GM21737 (cell line): Measurements from ENCODE around the gene KDM5C.
"Not testable (repeated sequence)": the region's sequence is repeated elsewhere in the genome, so short reads cannot be mapped to it uniquely, and the experiment has no call there.

ENCODE experiments used
- ATAC-seq: cut with Tn5 transposase; IDR thresholded peaks from one replicate; pipeline ENCODE4 v1.9.1; 2021; ENCODE audit warnings: mild to moderate bottlenecking, moderate library complexity; ENCODE audit not compliant: unreplicated experiment

Gene KDM5C

DNA sequence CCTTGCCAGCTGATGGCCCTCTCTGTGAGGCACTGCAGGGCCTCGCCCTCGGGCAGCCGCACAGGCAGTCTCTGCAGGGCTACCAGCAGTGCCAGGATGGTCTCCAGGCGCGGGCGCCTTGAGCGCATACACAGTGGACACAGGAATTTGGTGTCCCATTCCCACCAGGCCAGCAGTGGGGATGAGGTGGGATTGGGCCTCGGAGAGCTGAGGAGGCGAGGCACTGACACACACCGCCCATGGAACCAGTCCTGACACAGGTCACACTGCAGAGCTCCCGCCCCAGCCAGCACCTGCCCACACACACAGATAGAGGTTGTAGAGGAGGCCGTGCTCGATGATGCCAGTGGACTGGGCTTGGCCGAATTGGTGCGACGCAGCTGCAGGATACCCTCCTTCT, 30.7 kb downstream of the KDM5C start:
- ATAC-seq: no peak

DNA sequence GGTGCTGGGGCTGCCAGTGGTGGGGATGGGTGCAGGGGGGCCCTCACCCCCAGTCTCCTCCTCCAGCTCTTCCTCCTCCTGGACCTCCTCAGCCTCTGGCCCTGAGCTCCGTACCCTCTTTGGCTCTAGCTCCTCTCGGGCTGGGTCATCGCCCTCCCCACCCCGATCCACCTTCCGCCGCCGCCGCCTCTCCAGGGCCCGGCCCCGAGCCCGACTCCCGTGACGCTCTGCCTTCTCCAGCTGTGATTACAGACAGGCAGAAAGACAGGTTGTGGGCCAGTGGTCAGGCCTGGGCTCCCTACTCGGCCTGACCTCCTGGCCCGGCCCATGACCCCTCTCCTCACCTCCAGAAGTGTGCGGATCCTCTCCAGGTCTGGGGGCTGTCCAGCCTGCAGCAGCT, 31.9 kb downstream of the KDM5C start:
- ATAC-seq: no peak

DNA sequence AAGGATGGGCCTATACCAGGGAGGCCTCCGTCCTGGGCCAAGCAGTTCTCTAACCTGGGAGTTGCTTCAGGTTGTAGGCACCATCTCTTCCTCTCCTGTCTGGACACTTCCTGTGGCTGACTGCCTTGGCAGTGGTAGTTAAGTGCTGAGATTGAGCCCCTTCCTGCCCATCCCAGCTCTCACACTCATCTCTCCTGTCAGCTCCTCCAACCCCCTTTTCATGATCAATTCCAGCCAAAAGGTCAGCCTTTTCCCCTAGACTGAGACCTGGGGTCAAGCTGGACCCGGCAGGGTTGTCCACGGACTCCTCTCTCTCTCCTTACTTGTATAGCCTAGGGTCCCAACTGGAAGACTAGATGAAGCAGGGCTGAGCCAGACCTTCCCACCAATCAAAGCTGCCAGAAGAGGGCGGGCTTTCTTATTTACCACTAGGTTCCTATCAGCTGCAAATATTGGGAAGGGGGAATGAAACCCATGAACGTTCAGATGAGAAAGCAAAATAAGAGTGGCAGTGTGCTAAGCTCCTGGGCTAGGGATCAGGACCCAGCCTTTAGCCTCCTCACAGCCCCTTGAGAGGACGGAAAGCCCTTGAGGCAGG, 34.5 kb downstream of the KDM5C start:
- no peak for ATAC-seq

DNA sequence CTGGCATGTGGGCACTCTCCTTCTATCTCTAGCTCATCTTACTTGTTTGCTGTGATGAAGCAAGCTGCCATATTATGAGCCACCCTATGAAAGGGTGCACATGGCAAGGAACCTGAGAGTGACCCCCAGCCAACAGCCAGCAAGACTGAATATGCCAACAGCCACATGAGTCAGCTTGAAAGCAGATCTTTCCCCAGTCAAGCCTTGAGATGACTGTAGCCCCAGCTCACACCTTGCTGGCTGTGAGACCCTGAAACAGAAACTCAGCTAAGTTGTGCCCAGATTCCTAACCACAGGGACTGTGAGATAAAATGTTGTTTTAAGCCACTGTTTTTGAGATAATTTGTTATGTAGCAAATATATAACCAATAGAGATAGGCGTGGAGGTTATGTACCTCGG, 36.2 kb downstream of the KDM5C start:
- ATAC-seq: peak; percentile 74

DNA sequence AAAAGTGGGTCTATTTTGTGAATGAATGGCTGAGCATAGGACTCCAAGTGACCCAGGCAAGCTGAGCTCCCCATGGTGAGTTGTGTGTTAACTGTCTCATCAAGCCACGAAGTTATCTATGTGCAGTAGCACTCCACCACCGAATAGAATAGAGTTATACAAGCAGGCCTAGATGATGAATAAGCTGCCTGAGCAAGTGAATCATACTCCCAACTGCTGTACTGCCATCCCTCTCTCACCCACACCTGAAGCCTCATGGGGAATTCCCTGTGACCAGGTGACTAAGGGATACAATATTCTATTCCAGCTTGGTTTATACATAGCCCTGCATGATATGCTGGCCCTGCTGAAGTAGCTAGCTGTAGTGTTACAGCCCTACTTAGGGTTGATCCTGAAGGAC, 38.7 kb downstream of the KDM5C start:
- ATAC-seq: no peak

DNA sequence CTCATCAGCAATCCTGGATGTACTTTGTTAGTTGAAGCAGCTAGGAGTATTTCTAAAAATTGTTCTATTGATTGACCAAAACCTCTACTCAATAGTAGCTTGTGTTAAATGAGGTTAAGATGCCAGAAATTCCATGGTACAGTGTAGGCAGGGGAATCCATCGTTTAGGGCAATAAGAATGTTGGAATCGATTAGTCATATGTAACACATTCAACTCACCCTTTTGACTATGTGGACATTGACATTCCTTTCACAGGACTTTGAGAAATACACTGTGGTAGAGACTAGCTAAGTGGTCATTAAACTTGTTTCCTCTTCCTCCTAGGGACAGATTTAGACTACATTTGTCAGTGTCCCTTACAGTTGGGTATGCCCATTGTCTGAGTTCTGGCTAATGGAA, 40.2 kb downstream of the KDM5C start:
- no peak for ATAC-seq

DNA sequence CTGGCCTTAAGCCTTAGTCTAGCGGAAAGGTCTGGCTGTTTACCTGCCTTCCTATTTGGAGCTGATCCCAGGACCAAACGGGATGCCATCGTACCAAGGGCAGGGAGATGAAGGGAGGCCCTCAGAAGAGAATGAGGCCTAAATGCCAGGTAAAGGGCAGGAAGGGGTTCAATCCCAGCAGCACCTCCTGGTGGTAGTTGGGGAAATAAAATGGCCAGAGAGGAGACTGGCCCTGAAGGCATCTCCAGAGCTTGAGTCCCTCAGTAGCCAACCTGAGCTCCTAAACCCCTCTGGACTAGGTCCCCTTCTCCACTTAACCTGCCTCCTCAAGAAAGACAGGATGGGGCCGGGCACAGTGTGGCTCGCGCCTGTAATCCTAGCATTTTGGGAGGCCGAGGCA, 53.7 kb downstream of the KDM5C start:
- no peak for ATAC-seq

DNA sequence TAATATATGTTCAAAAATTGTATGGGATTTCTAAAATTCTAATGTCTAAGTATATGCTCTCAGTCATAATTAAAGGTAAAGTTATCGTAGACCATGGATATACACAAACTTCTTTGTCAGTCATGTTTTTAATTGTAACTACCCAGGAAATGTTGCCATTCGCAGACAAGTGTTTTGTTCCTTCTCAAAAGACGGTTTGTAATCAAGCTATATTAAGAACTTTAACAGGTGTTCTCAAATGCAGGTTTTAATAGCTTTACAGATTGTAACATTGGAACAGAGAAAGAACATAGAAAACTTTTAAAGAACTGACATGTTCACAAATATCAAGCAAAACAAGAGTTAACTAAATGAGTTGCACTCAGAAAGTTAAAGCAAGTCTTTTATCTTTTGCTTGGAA, 58.9 kb downstream of the KDM5C start:
- no peak for ATAC-seq

DNA sequence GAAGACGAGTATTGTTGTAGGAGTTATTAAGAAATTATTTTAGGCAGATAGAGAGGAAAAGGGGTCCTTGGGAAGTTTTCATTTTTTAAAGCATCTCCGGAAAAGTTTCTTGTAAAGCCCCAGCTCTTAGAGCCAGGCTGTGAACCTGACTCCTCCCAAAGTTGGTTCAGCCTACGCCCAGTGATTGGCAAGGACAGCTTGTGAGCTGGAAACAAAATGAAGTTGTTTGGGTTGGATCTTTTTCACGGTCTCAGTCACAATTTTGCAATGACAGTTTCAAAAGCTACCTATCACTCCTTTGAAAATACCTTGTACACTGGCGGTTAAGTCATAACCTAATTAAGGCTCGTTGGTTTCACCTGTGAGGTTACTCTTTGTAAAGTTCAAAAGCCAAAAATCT, 60.4 kb downstream of the KDM5C start:
- not testable (repeated sequence) for ATAC-seq

DNA sequence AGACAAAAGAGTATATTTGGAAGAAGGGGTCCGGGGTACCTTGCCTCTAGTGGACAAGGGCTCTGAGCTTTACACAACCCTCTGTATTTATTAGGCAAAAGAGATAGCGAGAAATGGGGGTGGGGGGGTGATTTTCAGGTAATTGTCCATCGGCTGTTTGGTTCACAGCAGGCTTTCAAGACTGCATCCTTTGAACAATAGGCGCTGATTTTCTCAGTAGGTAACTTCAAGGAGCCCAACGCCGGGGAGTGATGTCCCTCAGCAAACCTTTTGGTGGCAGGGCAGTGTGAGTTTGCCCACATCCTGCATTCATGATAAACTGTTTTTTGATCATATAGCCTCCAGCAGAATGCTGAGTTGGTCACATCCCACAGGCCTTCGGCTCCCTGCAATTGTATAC, 61.6 kb downstream of the KDM5C start:
- ATAC-seq: no peak

DNA sequence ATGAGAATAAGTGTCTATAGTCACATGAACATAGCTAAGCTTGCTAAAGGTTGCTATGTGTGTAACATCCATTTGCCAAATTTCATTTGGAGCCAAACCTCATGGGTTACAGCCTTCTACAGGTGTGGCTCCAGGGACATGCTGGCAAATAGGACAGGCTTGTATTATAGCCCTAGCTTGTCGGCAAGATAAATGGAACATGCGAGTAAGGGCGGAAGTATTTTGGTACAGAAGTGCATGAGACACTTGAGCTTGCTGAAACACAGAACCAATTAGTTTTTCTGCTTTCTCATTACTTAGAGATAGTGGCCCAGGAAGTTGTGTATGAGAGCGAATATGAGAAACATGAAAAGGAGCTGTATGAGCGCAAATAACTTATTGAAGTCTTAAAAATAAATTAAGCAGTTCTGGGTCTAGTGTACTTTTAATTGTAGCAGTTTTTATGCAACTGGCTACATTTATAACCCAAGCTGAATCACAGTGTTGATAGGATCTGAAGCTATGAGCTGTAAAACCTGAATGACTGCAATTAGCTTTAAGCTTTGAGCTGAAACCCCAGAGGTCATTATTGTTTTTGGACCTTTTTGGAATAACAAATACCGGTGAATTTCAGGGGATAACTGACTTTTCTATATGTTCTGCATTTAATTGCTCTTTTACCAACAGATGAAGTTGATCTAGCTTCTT, 64.6 kb downstream of the KDM5C start:
- ATAC-seq: no peak

DNA sequence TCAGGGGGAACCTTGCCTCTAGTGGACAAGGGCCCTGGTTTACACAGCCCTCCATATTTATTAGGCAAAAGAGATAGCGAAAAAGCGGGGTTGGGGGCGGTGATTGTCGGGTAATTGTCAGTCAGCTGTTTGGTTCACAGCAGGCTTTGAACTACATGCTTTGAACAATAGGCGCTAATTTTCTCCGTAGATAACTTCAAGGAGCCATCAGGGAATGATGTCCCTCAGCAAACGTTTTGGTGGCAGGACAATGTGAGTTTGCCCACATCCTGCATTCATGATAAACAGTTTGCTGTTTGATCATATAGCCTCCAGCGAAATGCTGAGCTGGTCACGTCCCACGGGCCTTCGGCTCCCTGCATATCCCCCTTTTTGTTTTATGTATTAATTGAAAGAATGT, 65.8 kb downstream of the KDM5C start:
- ATAC-seq: no peak

DNA sequence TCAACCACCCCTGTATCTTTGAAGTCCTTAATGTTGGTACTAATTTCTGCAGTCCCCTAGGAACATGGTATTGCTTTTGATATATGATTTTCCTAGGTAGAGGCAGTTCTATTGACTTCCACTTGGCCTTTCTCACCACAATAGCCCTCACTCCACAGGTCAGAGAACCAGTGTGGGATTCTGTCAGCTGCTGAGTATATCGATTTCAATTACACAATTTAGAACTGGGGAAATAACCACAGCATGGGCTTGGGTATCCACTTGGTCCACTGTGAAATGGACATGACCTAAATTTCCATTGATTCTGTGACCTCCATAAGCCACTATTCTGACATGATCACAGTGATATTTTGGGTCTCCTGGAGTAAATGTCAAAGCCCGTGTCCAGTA, 68.8 kb downstream of the KDM5C start:
- ATAC-seq: no peak

DNA sequence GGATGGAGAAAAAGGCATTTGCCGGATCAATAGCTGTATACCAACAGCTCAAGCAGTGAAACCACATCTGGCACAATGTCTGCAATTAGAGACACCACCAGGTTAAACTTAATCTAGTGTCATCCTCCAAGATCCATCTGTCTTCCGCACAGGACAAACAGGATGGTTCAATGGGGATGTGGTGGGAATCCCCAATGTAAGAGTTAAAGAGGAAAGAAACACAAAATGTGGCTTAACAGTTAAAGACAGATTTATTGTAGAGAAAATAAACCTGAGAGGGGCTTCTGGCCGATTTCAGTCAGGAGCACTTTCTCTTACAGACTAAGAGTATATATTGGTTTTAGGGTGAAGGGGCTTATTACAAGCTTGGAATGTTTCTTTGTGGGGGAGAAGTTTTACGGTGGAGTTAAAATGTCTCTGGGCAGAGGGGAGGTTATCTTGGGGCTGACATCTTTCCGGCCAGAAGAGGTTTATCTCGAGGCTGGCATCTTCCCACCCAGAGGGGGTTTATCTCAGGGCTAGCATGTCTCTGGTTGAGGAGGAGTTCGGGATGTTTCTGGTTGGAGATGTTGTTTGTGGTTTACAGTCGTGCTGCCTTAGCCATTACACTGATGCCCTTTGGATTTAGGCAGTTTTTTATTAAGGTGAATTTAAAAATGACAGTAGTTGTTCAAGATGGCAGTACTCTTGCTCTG, 69.3 kb downstream of the KDM5C start:
- ATAC-seq: no peak

DNA sequence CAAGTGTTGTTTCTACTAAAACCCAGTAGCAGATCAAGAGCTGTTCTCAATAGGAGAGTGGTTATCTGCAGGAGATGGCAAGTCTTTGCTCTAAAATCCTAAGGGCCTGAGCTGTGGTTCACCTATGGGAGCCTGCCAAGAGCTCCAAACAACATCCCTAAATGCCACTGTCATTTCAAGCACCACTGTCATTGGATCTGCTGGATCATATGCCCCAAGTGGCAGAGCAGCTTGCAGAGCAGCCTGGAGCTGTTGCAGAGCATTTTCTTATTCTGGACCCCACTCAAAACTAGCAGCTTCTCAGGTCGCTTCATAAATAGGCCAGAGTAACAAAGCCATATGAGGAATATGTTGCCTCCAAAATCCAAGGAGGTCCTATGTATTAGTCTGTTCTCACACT, 71.4 kb downstream of the KDM5C start:
- no peak for ATAC-seq
